ENCODE measurements around the gene SOX15.
A peak's percentile ranks its signal among the peaks of the same experiment; 100 is the strongest.

The SOX15 gene

DNA sequence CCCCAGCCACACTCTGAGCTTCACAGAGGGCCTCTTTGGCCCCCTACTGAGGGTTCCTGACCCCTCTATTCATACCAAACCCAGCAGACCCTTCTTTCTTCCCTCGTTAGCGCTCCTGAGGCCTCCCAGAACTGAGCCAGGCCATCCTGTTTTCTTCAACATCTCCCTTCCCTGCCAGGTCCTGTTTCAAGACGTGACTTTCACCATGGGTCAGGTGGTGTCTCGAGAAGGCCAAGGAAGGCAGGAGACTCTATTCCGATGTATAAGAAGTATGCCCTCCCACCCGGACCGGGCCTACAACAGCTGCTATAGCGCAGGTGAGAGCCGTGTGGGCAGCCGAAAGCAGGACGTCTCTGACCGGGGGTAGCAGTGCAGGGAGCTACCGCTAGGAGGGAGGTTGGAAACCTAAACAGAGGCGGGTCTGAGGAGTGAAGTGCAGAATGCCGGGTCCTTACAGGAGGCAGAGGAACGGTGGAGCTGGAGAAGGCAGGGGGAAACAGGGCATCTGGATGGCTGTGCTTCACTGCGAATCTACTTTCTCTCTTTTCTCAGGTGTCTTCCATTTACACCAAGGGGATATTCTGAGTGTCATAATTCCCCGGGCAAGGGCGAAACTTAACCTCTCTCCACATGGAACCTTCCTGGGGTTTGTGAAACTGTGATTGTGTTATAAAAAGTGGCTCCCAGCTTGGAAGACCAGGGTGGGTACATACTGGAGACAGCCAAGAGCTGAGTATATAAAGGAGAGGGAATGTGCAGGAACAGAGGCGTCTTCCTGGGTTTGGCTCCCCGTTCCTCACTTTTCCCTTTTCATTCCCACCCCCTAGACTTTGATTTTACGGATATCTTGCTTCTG, 29.5 kb downstream of the SOX15 start:
- H3K27ac ChIP-seq, result peak overlapping the region; percentile 95
- DNase-seq (ENCODE audit: low spot score), result no peak
- ChIA-PET POLR2A (ENCODE audit: low non-redundant PET) (interaction anchor here (0.5 to 1.4 kb wide), 8 partner anchors 45 to 204 kb away, joined by 3 to 10 read pairs (median 3); partner anchors contain the start of genes TMEM102 and TP53), CTCF (interaction anchor here (0.6 to 3.1 kb wide), 20 partner anchors 12 to 235 kb away, joined by 3 to 28 read pairs (median 4); partner anchors contain the start of genes FGF11 and TNFSF12)
- TF ChIP-seq, protein P1, sequence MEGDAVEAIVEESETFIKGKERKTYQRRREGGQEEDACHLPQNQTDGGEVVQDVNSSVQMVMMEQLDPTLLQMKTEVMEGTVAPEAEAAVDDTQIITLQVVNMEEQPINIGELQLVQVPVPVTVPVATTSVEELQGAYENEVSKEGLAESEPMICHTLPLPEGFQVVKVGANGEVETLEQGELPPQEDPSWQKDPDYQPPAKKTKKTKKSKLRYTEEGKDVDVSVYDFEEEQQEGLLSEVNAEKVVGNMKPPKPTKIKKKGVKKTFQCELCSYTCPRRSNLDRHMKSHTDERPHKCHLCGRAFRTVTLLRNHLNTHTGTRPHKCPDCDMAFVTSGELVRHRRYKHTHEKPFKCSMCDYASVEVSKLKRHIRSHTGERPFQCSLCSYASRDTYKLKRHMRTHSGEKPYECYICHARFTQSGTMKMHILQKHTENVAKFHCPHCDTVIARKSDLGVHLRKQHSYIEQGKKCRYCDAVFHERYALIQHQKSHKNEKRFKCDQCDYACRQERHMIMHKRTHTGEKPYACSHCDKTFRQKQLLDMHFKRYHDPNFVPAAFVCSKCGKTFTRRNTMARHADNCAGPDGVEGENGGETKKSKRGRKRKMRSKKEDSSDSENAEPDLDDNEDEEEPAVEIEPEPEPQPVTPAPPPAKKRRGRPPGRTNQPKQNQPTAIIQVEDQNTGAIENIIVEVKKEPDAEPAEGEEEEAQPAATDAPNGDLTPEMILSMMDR (conservative IDR thresholded peaks at IDR 0.05; ENCODE audit: low read depth), result no peak

DNA sequence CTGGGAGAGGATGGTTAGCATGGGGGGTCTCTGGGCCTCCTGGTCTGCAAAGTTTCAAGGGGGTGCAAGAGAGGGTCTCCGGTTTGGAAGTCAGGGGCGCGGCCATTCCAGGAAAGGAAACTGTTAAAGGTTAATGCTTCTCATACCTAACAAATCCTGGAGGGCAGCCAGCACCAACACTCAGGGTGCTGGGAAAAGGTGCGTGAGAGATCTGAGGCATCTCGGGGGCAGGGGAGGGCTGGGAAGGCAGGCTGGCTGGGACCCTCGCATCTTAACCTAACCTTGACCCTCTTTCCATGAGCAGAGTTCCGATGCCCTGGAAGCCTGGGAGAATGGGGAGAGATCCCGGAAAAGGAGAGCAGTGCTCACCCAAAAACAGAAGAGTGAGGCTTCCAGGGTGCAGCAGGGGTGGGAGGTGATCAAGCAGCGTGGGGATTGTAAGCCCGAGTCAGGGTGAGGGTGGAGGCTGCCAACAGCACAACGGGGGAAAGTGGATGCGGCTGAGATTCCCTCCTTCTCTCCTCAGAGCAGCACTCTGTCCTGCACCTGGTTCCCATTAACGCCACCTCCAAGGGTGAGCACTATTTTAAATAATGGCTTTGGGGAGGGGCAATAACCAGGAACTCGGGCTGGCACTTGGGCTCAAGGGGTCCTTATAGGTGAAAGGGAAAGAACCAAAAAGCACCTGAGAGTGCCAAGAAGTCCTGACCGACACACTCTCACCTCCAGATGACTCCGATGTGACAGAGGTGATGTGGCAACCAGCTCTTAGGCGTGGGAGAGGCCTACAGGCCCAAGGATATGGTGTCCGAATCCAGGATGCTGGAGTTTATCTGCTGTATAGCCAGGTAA, 30.3 kb downstream of the SOX15 start:
- peak overlapping the region; percentile 95 for H3K27ac ChIP-seq
- CTCF ChIA-PET, result interaction anchor here (0.7 to 3.1 kb wide), 12 partner anchors 11 to 149 kb away, joined by 3 to 28 read pairs (median 6); partner anchors contain the start of genes FGF11 and TNFSF12
- TF ChIP-seq, protein P1 (conservative IDR thresholded peaks at IDR 0.05; ENCODE audit: low read depth), result no peak
- POLR2A ChIA-PET (ENCODE audit: low non-redundant PET), result interaction anchor here (0.5 to 1.0 kb wide), 2 partner anchors 44 to 118 kb away, joined by 3 to 10 read pairs; no protein-coding TSS in a partner anchor
- DNase-seq (ENCODE audit: low spot score), result no peak

DNA sequence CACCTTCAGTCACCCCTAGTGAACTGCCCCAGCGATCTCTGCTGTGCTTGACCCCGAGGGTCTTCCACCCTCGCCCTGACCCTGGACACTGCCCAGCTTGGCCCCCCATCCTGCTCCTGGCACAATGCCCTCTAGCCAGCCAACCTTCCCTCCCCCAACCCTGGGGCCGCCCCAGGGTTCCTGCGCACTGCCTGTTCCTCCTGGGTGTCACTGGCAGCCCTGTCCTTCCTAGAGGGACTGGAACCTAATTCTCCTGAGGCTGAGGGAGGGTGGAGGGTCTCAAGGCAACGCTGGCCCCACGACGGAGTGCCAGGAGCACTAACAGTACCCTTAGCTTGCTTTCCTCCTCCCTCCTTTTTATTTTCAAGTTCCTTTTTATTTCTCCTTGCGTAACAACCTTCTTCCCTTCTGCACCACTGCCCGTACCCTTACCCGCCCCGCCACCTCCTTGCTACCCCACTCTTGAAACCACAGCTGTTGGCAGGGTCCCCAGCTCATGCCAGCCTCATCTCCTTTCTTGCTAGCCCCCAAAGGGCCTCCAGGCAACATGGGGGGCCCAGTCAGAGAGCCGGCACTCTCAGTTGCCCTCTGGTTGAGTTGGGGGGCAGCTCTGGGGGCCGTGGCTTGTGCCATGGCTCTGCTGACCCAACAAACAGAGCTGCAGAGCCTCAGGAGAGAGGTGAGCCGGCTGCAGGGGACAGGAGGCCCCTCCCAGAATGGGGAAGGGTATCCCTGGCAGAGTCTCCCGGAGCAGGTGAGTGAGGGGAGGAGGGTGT, 31.2 kb downstream of the SOX15 start, which contains the start of gene TNFSF13:
TNFSF13 (plus strand) TSS at position 207 of the 776 bp plus-strand sequence; CDS start at position 497, 290 bp downstream.
- H3K27ac ChIP-seq, result peak within 1 kb of the TSS; percentile 95
- POLR2A ChIA-PET (ENCODE audit: low non-redundant PET), result no interaction called here
- TF ChIP-seq, protein P1 (conservative IDR thresholded peaks at IDR 0.05; ENCODE audit: low read depth), result no peak
- CTCF ChIA-PET, result interaction anchor here (0.9 to 2.7 kb wide), 2 partner anchors 44 to 122 kb away, joined by 5 to 14 read pairs; no protein-coding TSS in a partner anchor
- DNase-seq (ENCODE audit: low spot score), result no peak

DNA sequence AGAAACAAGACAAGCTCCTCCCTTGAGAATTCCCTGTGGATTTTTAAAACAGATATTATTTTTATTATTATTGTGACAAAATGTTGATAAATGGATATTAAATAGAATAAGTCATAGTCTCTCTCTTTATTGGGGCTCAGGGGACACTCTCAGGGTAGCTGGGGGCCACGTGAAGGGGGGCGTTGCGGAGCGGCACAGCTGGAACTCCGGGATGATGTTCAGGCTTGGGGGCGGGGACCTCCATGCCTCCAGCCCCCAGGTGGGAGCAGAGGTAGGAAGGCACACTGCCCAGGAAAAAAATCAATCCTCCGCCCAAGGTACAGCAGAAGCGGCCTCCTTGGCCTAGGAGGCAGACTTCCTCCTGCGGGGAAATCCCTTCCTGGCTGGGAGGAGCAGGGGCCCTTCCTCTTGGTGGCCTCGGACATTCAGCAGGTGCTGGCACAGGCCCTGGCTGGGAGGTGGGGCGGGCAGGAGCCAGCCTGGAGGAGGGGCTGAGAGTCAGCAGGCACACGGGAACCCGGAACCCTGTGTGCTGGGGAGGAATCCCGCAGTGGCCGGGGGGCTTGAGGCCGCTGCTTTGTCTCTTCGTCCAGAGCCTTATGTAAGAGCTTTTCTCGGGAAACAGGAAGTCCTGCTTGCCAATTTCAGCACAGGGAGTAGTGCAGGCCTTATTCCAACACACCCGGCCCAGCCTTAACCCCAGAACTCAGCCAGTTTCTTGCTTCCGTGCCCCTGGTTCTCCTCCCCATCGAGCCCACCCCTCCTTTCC, 31.9 kb downstream of the SOX15 start:
- ChIA-PET POLR2A (ENCODE audit: low non-redundant PET) (interaction anchor here (0.6 kb wide), 1 partner anchor 100 kb away, joined by 4 read pairs; no protein-coding TSS in a partner anchor), CTCF (interaction anchor here (0.9 to 2.7 kb wide), 3 partner anchors 43 to 121 kb away, joined by 3 to 14 read pairs (median 5); no protein-coding TSS in a partner anchor)
- peak overlapping the region; percentile 95 for H3K27ac ChIP-seq
- peak; percentile 55 for DNase-seq (ENCODE audit: low spot score)
- TF ChIP-seq, protein P1 (conservative IDR thresholded peaks at IDR 0.05; ENCODE audit: low read depth), result no peak

DNA sequence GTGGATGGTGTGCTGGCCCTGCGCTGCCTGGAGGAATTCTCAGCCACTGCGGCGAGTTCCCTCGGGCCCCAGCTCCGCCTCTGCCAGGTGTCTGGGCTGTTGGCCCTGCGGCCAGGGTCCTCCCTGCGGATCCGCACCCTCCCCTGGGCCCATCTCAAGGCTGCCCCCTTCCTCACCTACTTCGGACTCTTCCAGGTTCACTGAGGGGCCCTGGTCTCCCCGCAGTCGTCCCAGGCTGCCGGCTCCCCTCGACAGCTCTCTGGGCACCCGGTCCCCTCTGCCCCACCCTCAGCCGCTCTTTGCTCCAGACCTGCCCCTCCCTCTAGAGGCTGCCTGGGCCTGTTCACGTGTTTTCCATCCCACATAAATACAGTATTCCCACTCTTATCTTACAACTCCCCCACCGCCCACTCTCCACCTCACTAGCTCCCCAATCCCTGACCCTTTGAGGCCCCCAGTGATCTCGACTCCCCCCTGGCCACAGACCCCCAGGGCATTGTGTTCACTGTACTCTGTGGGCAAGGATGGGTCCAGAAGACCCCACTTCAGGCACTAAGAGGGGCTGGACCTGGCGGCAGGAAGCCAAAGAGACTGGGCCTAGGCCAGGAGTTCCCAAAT, 32.6 kb downstream of the SOX15 start:
- POLR2A ChIA-PET (ENCODE audit: low non-redundant PET), result no interaction called here
- CTCF ChIA-PET, result interaction anchor here (1.2 to 2.7 kb wide), 2 partner anchors 43 to 116 kb away, joined by 3 to 14 read pairs; no protein-coding TSS in a partner anchor

More for the DNA sequence above, 32.6 kb downstream of the SOX15 start:
- no peak for DNase-seq (ENCODE audit: low spot score)
- TF ChIP-seq, protein P1 (conservative IDR thresholded peaks at IDR 0.05; ENCODE audit: low read depth), result no peak
- peak overlapping the region; percentile 95 for H3K27ac ChIP-seq
